ENCODE data around the gene UBE2F.

The UBE2F gene

GRCh38 chr2:238007924-238008323 lies 41.1 kb downstream of the UBE2F start:
- no peak for TF ChIP-seq CTCF (IDR thresholded peaks at IDR 0.05; ENCODE audit: borderline replicate concordance, control extremely low read depth, extremely low read depth, insufficient read depth, missing control alignments)
- in situ Hi-C loops (cut with MboI; ENCODE audit: low sequenced_read_pairs, unreplicated experiment) = no loop called here
- no peak for DNase-seq (ENCODE audit: low spot score)

GRCh38 chr2:238009563-238009962 lies 42.7 kb downstream of the UBE2F start:
- no peak for TF ChIP-seq CTCF (IDR thresholded peaks at IDR 0.05; ENCODE audit: borderline replicate concordance, control extremely low read depth, extremely low read depth, insufficient read depth, missing control alignments)
- no peak for DNase-seq (ENCODE audit: low spot score)
- in situ Hi-C loops (cut with MboI; ENCODE audit: low sequenced_read_pairs, unreplicated experiment) = no loop called here

GRCh38 chr2:238010572-238010971 lies 43.8 kb downstream of the UBE2F start:
- TF ChIP-seq CTCF (IDR thresholded peaks at IDR 0.05; ENCODE audit: borderline replicate concordance, control extremely low read depth, extremely low read depth, insufficient read depth, missing control alignments) = no peak
- in situ Hi-C loops (cut with MboI; ENCODE audit: low sequenced_read_pairs, unreplicated experiment) = no loop called here
- no peak for DNase-seq (ENCODE audit: low spot score)

- in situ Hi-C loops (cut with MboI; ENCODE audit: low sequenced_read_pairs, unreplicated experiment) = no loop called here
- TF ChIP-seq CTCF (IDR thresholded peaks at IDR 0.05; ENCODE audit: borderline replicate concordance, control extremely low read depth, extremely low read depth, insufficient read depth, missing control alignments) = no peak
- DNase-seq (ENCODE audit: low spot score) = no peak
Observed at GRCh38 chr2:238013806-238014205, 47.0 kb downstream of the UBE2F start.

- peak; percentile 31 for TF ChIP-seq CTCF (IDR thresholded peaks at IDR 0.05; ENCODE audit: borderline replicate concordance, control extremely low read depth, extremely low read depth, insufficient read depth, missing control alignments)
- DNase-seq (ENCODE audit: low spot score) = no peak
- in situ Hi-C loops (cut with MboI; ENCODE audit: low sequenced_read_pairs, unreplicated experiment) = no loop called here
Observed at GRCh38 chr2:238015705-238016104, 48.9 kb downstream of the UBE2F start.

GRCh38 chr2:238016526-238016925 lies 49.7 kb downstream of the UBE2F start:
- DNase-seq (ENCODE audit: low spot score) = no peak
- TF ChIP-seq CTCF (IDR thresholded peaks at IDR 0.05; ENCODE audit: borderline replicate concordance, control extremely low read depth, extremely low read depth, insufficient read depth, missing control alignments) = no peak
- in situ Hi-C loops (cut with MboI; ENCODE audit: low sequenced_read_pairs, unreplicated experiment) = no loop called here

- in situ Hi-C loops (cut with MboI; ENCODE audit: low sequenced_read_pairs, unreplicated experiment) = no loop called here
- no peak for TF ChIP-seq CTCF (IDR thresholded peaks at IDR 0.05; ENCODE audit: borderline replicate concordance, control extremely low read depth, extremely low read depth, insufficient read depth, missing control alignments)
- DNase-seq (ENCODE audit: low spot score) = no peak
Observed at GRCh38 chr2:238019962-238020361, 53.1 kb downstream of the UBE2F start.
